Amniotic epithelial cell (primary cell): ENCODE measurements around the gene TSEN2.
"Not testable (repeated sequence)": the region's sequence is repeated elsewhere in the genome, so short reads cannot be mapped to it uniquely, and the experiment has no call there.

ENCODE experiments used
- DNase-seq: peaks from one replicate; pipeline ENCODE4 v3.0.0-alpha.2; 2010; ENCODE audit warnings: low read depth

Gene TSEN2

GRCh38 chr3:12472000-12472610, 12.2 kb upstream of the TSEN2 start:
- peak; percentile 42 for DNase-seq

- no peak for DNase-seq
Measured at GRCh38 chr3:12472796-12473195, 11.5 kb upstream of the TSEN2 start.

GRCh38 chr3:12473511-12473910, 10.8 kb upstream of the TSEN2 start:
- DNase-seq, result no peak

GRCh38 chr3:12476238-12476897, 7.9 kb upstream of the TSEN2 start:
- peak; percentile 68 for DNase-seq

DNA sequence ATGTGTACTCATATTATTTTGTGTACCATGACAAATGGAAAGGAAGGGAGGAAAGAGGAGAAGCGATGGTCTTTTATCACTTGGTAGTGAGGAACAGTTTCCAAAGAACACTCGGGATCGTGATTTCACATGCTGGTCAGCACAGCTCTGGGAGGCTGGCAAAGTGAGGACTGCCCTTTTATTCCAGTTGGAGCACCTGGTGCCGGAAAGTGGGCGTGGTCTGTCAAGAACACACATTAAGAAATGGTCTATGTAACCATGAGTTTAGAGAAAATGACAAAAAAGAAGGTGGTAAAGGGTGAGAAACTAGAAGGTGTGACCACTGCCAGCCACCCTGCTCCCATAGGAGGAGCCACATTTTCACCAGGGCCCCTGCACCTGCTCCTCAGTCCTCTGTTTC, 7.0 kb upstream of the TSEN2 start:
- no peak for DNase-seq

GRCh38 chr3:12478326-12478725, 6.0 kb upstream of the TSEN2 start:
- no peak for DNase-seq

GRCh38 chr3:12479198-12479597, 5.1 kb upstream of the TSEN2 start:
- DNase-seq, result not testable (repeated sequence)

DNA sequence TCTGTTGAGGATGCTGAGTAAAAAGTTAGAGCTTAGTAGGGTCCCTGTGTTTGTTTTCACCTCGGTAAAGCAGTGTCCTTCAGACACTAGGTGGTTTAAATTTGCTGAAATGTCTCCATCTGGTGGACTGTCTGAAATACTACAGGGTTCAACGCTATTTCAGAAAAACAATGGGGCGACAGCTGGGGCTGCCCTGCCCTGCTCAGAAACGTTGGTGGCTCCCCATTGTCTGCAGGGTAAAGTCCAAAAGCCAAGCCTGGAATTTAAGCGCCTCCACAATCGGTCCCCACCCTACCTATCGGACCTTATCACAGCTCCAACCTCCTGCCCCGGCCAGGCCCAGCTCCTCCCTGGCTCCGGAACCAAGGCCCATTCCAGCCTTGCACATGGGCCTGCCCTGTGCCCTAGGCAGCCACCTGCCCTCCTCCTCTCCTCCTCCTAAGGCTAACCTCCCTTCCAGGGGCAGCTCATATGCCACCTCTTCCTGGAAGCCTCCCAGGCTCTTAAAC, 4.3 kb upstream of the TSEN2 start:
- peak; percentile 45 for DNase-seq

- DNase-seq, result peak; percentile 61
Measured at GRCh38 chr3:12483410-12483809, 870 bp upstream of the TSEN2 start.

DNA sequence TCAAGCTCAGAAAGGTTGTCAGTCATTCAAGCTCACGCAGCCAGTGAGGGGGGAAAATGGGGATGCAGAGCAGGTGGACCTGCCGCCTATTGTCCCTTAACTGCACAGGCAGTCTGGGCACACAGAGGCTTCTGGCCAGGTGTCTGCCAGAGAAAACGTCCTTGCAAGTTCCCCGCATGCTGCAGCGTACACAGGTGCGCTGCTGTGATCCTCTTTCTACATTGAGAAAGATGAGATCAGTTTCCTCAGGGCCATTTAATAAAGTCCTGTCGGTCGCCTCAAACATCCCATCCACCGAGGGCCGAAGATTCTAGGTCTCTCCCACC, 445 bp upstream of the TSEN2 start:
- no peak for DNase-seq

- DNase-seq, result no peak
Measured at GRCh38 chr3:12484983-12485327, 675 bp downstream of the TSEN2 start.

- no peak for DNase-seq
Measured at GRCh38 chr3:12486001-12486400, 1.7 kb downstream of the TSEN2 start.

DNA sequence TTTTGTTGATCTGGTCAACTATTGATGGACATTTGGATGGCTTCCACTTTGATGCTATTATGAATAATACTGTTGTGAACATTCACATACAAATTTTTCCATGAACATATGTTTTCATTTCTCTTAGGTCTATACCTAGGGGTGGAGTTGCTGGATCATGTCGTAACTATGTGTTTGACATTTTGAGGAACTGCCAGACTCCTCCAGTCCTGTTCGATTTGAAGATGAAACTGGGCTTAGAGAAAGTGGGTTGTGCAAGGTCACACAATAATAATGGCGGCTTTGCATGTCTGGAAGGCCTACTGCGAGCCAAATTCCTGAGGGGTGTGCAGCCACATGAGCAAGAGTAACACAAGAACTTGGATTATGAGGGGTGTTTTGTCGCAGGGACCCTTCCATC, 2.6 kb downstream of the TSEN2 start:
- DNase-seq, result no peak

- DNase-seq, result no peak
Measured at GRCh38 chr3:12487336-12487735, 3.1 kb downstream of the TSEN2 start.

DNA sequence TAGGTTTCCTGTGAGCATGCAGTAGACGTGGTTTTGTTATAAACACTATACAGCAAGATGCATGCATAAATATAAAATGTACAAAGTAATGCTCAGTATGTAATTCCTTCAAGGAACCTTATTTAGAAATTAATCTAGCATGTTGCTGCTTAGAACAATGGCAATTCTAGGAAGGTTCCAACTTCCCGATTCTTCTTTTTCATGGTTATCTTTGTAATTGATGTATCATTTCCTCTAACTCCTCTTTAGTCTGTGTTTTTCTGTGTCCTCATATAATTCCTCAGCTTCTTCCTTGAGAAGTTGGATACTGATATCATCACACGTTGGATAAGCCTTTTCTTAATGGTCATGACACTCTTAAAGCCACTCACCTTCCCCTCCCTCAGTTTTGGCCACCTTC, 3.5 kb downstream of the TSEN2 start:
- no peak for DNase-seq

- DNase-seq, result peak; percentile 24
Measured at GRCh38 chr3:12489368-12489767, 5.1 kb downstream of the TSEN2 start.

GRCh38 chr3:12489832-12490231, 5.6 kb downstream of the TSEN2 start:
- peak; percentile 90 for DNase-seq

GRCh38 chr3:12490547-12490946, 6.3 kb downstream of the TSEN2 start:
- peak; percentile 89 for DNase-seq

DNA sequence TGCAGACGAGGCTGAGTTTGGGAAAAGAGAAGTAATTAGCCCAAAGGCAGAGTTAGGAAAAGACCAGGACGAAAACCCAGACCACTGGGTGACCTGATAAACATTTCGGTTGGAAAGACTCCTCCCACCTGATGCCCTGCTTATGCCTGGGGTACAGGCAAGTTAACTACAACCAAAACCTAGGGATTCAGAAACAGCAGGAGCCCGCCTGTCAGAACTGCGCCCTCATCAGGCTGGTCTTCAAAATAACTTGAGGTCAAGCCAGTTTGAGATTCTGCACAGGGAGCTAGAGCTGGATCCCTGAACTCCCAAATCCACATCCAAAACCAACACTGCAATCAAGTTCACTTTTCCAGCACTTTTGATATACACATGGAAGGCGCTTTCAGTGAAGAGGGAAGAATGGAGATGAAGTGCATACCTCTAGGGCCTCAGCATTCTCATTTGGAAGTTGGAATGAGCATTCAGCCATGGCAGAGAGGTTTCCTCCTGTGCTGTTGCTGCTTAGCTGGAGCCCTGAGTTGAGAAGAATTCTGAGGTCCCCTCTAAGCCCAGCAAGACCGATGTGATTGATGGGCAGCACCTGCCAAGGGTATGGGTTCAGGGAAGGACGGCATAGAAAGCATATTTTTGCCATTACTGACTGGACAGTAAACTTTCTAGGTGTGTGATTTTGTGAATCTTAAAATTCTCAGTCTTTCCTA, 11.6 kb downstream of the TSEN2 start:
- no peak for DNase-seq

GRCh38 chr3:12496453-12496761, 12.1 kb downstream of the TSEN2 start:
- DNase-seq, result no peak

DNA sequence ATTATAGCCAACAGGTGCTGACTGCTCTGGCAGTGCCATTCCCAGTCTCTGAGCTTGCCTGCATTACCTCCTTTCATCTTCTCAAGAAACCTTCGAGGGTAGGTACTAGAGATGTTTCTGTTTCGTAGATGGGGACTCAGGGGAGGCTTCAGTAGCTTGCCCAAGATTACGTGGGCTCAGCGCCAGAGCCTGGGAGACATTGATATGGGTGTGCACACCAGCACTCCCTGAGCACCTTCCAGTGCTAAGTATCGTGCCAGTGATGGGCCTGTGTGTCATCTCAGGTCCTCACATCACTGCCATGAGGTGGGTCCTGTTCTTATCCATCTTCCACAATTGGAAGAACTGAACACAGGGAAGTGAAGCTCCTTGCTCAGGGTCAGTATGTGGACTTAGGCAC, 15.2 kb downstream of the TSEN2 start:
- no peak for DNase-seq

GRCh38 chr3:12501360-12502020, 17.2 kb downstream of the TSEN2 start:
- peak; percentile 94 for DNase-seq
